Endothelial cell of umbilical vein (primary cell): ENCODE data around the gene CDK6.

Source experiments
- EZH2 ChIP-seq: IDR thresholded peaks from 2 replicates; pipeline ENCODE4 v1.6.1; 2012; ENCODE audit warnings: borderline replicate concordance, low read depth, mild to moderate bottlenecking, moderate library complexity, low read length, inconsistent platforms; ENCODE audit not compliant: severe bottlenecking
- JUN ChIP-seq: IDR thresholded peaks from 2 replicates; pipeline ENCODE4 v1.6.1; 2011; ENCODE audit warnings: borderline replicate concordance, low read depth; ENCODE audit not compliant: insufficient read length, insufficient read depth
- MAX ChIP-seq: IDR thresholded peaks from 2 replicates; pipeline ENCODE4 v1.6.1; 2011; ENCODE audit not compliant: insufficient read depth, insufficient read length
- MYC ChIP-seq: IDR thresholded peaks from one replicate; pipeline ENCODE4 v1.6.1; 2011; ENCODE audit warnings: mild to moderate bottlenecking, low read depth, low read length
- POLR2A ChIP-seq: IDR thresholded peaks from 2 replicates; pipeline ENCODE4 v1.6.1; 2012; ENCODE audit warnings: low read depth, mild to moderate bottlenecking, control low read depth, low read length
- POLR2AphosphoS5 ChIP-seq: IDR thresholded peaks from 2 replicates; pipeline ENCODE4 v1.6.1; 2012; ENCODE audit warnings: low read depth, mild to moderate bottlenecking, control low read depth, low read length, moderate library complexity; ENCODE audit not compliant: insufficient read depth
- TF ChIP-seq, protein P1 (sequence below), 2 donors: IDR thresholded peaks; 1 replicate in 1 of 2; 2 replicates in 1 of 2; pipeline ENCODE4 v1.5.1; 2011; ENCODE audit warnings: low read length in 2 of 2, mild to moderate bottlenecking in 2 of 2, moderate library complexity in 2 of 2, control low read depth in 1 of 2, inconsistent platforms in 1 of 2, low read depth in 1 of 2; ENCODE audit not compliant: insufficient read depth in 1 of 2; ENCODE audit errors: extremely low read depth in 1 of 2

DNA sequence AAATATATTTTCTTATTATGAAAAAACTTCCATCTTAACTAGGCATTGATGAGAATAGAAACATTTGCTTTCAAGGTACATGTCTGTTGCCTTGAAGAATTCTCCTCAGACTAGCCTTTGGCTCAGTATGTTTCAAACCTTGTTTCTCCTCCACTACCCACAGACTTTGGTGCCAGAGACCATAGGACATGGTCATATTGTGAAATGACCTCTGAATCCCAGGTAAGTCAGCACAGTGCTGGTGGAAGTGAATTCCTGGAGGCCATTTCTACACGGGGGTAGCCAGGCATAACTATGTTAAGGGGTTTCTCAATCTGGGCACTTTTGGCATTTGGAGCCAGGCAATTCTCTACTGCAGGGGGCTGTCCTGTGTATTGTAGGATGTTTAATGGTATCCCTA, 133.8 kb downstream of the CDK6 start:
- TF ChIP-seq, protein P1, sequence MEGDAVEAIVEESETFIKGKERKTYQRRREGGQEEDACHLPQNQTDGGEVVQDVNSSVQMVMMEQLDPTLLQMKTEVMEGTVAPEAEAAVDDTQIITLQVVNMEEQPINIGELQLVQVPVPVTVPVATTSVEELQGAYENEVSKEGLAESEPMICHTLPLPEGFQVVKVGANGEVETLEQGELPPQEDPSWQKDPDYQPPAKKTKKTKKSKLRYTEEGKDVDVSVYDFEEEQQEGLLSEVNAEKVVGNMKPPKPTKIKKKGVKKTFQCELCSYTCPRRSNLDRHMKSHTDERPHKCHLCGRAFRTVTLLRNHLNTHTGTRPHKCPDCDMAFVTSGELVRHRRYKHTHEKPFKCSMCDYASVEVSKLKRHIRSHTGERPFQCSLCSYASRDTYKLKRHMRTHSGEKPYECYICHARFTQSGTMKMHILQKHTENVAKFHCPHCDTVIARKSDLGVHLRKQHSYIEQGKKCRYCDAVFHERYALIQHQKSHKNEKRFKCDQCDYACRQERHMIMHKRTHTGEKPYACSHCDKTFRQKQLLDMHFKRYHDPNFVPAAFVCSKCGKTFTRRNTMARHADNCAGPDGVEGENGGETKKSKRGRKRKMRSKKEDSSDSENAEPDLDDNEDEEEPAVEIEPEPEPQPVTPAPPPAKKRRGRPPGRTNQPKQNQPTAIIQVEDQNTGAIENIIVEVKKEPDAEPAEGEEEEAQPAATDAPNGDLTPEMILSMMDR (IDR thresholded peaks at IDR 0.05; ENCODE audit: extremely low read depth in 1 of 2, insufficient read depth in 1 of 2, low read depth in 1 of 2, low read length in 2 of 2): no peak
- no peak for TF ChIP-seq POLR2A
- TF ChIP-seq POLR2AphosphoS5: no peak
- TF ChIP-seq EZH2: no peak
- TF ChIP-seq JUN: no peak
- no peak for TF ChIP-seq MAX
- TF ChIP-seq MYC: no peak
